Keratinocyte (primary cell): ENCODE measurements around the gene SYT12. TPM values are rescaled to one million over a fixed set of nuclear protein-coding genes. Genes with fewer than 3 reads are reported as not detected.

Experiments used
- DNase-seq: peaks from one replicate; pipeline ENCODE4 v3.0.0-alpha.2; 2011; ENCODE audit warnings: low read depth, missing footprints, low spot score
- FAIRE-seq: peaks from 2 replicates; lab custom pipeline; 2011; peaks lifted over from hg19 to GRCh38; lab: Jason Lieb, UNC
- H2AFZ ChIP-seq: 2 replicates; pipeline ENCODE4 v1.6.0; 2012; ENCODE audit warnings: low read length, control low read depth, inconsistent platforms; ENCODE audit not compliant: control insufficient read depth
- H3K27ac ChIP-seq: 2 replicates; pipeline ENCODE4 v1.5.1; 2011; ENCODE audit warnings: low read length; ENCODE audit not compliant: control insufficient read depth, insufficient read depth
- H3K27me3 ChIP-seq: 3 replicates; pipeline ENCODE4 v1.6.0; 2011; ENCODE audit warnings: low read length; ENCODE audit not compliant: control insufficient read depth, insufficient read depth; ENCODE audit errors: extremely low read depth
- H3K36me3 ChIP-seq, 2 experiments: 2 replicates in 1 of 2; 3 replicates in 1 of 2; pipeline ENCODE4 v1.5.1; 2011; ENCODE audit warnings: low read length in 2 of 2, mild to moderate bottlenecking in 1 of 2; ENCODE audit not compliant: control insufficient read depth in 2 of 2, insufficient read depth in 2 of 2; ENCODE audit errors: extremely low read depth in 1 of 2
- H3K4me1 ChIP-seq: 3 replicates; pipeline ENCODE4 v1.5.1; 2011; ENCODE audit warnings: low read length; ENCODE audit not compliant: control insufficient read depth, insufficient read depth; ENCODE audit errors: extremely low read depth
- H3K4me2 ChIP-seq: 3 replicates; pipeline ENCODE4 v1.6.0; 2011; ENCODE audit warnings: low read depth, low read length; ENCODE audit not compliant: control insufficient read depth, insufficient read depth; ENCODE audit errors: extremely low read depth
- H3K4me3 ChIP-seq, 3 experiments: fragments of 200-600 bp in 1 of 3; sonication (generic) in 1 of 3; 2 replicates in 2 of 3; 3 replicates in 1 of 3; pipeline ENCODE4 v1.5.1; 2011 to 2016; ENCODE audit warnings: low read length in 3 of 3, mild to moderate bottlenecking in 3 of 3, control low read depth in 2 of 3, inconsistent platforms in 1 of 3, low read depth in 1 of 3, mixed read lengths in 1 of 3, mixed run types in 1 of 3, moderate library complexity in 1 of 3; ENCODE audit not compliant: control insufficient read depth in 2 of 3, insufficient read depth in 2 of 3; ENCODE audit errors: extremely low read depth in 1 of 3
- H3K79me2 ChIP-seq: 2 replicates; pipeline ENCODE4 v1.6.0; 2012; ENCODE audit warnings: low read length; ENCODE audit not compliant: control insufficient read depth, insufficient read depth
- H3K9ac ChIP-seq: 3 replicates; pipeline ENCODE4 v1.6.0; 2011; ENCODE audit warnings: low read length; ENCODE audit not compliant: control insufficient read depth, insufficient read depth; ENCODE audit errors: extremely low read depth
- H3K9me1 ChIP-seq: 3 replicates; pipeline ENCODE4 v1.6.0; 2011; ENCODE audit warnings: low read length; ENCODE audit not compliant: control insufficient read depth, insufficient read depth; ENCODE audit errors: extremely low read depth
- H3K9me3 ChIP-seq: 2 replicates; pipeline ENCODE4 v1.5.1; 2012; ENCODE audit warnings: low read depth, low read length; ENCODE audit not compliant: control insufficient read depth
- H4K20me1 ChIP-seq: 3 replicates; pipeline ENCODE4 v1.6.0; 2011; ENCODE audit warnings: low read length; ENCODE audit not compliant: control insufficient read depth, insufficient read depth; ENCODE audit errors: extremely low read depth
- CTCF ChIP-seq, 3 experiments: IDR thresholded peaks in 1 of 3; conservative IDR thresholded peaks in 1 of 3; optimal IDR thresholded peaks in 1 of 3; 2 replicates in 2 of 3; 3 replicates in 1 of 3; pipeline versions ENCODE3 to v1.5.1; 2011; ENCODE audit warnings: low read length in 3 of 3, mild to moderate bottlenecking in 3 of 3, moderate library complexity in 2 of 3, control low read depth in 1 of 3, inconsistent platforms in 1 of 3; ENCODE audit not compliant: insufficient read depth in 2 of 3; ENCODE audit errors: extremely low read depth in 1 of 3
- EZH2 ChIP-seq: IDR thresholded peaks from one replicate; pipeline ENCODE4 v1.6.1; 2012; ENCODE audit warnings: inconsistent platforms, mild to moderate bottlenecking, low read length, moderate library complexity
- dilution Hi-C: fragments of 300-500 bp; cut with MboI; formaldehyde crosslinking; loops from one replicate; pipeline ENCODE4 v1.7.0; 2020; ENCODE audit warnings: low sequenced_read_pairs; ENCODE audit not compliant: extremely low pct_ligation_motif_present
- polyA plus RNA-seq, 5 experiments: library from polyadenylated mRNA; depleted of rRNA in 3 of 5; stranded (reverse) in 3 of 5; stranded (forward) in 1 of 5; unstranded in 1 of 5; fragments of >200 nt; gene quantifications; 1 replicate in 1 of 5; 2 replicates in 3 of 5; 3 replicates in 1 of 5; pipeline versions ENCODE4 v1.2.1 to v1.2.3, GENCODE V29; 2011 to 2012; ENCODE audit warnings: missing spikeins in 2 of 5, low read depth in 1 of 5, low replicate concordance in 1 of 5

The SYT12 gene
- polyA plus RNA-seq, 1 donor (not counting 4 experiments of a cell fraction or from before 2014, with no cell fraction given): 0.05 TPM

- no peaks in the 10 kb centered on the region for H3K9me3 ChIP-seq
- H3K4me1 ChIP-seq: peaks cover 37% of the 10 kb centered on the region
- no peaks in the 10 kb centered on the region for H4K20me1 ChIP-seq
- H2AFZ ChIP-seq: no peak overlapping the region
- no peak overlapping the region for H3K27ac ChIP-seq
- H3K27me3 ChIP-seq: peaks cover 26% of the 10 kb centered on the region
- DNase-seq: no peak
- H3K9me1 ChIP-seq: no peaks in the 10 kb centered on the region
- no peak for FAIRE-seq
- H3K79me2 ChIP-seq: no peaks in the 10 kb centered on the region
- no peaks in the 10 kb centered on the region for H3K36me3 ChIP-seq
- H3K4me3 ChIP-seq: no peak overlapping the region
- no peak overlapping the region for H3K9ac ChIP-seq
- H3K4me2 ChIP-seq: no peak overlapping the region
- dilution Hi-C loops: no loop called here
- TF ChIP-seq CTCF (optimal IDR thresholded peaks at IDR 0.05 in 1 of 3, IDR thresholded peaks at IDR 0.05 in 1 of 3, conservative IDR thresholded peaks at IDR 0.05 in 1 of 3; ENCODE audit: extremely low read depth in 1 of 3, insufficient read depth in 2 of 3, low read length in 3 of 3): no peak
Observed at GRCh38 chr11:67024410-67024809, 1.5 kb downstream of the SYT12 start.

GRCh38 chr11:67024966-67025365 is 2.0 kb downstream of the SYT12 start:
- Histone ChIP-seq H3K9me1 (no peaks in the 10 kb centered on the region), H3K27me3 (peaks cover 27% of the 10 kb centered on the region), H3K9ac (no peak overlapping the region), H3K4me2 (no peak overlapping the region), H3K9me3 (no peaks in the 10 kb centered on the region), H3K4me1 (peaks cover 37% of the 10 kb centered on the region), H3K27ac (no peak overlapping the region), H3K36me3 (no peaks in the 10 kb centered on the region), H3K79me2 (no peaks in the 10 kb centered on the region), H3K4me3 (no peak overlapping the region), H4K20me1 (no peaks in the 10 kb centered on the region), H2AFZ (no peak overlapping the region)
- dilution Hi-C loops: no loop called here
- no peak for FAIRE-seq
- DNase-seq: no peak
- TF ChIP-seq CTCF (optimal IDR thresholded peaks at IDR 0.05 in 1 of 3, IDR thresholded peaks at IDR 0.05 in 1 of 3, conservative IDR thresholded peaks at IDR 0.05 in 1 of 3; ENCODE audit: extremely low read depth in 1 of 3, insufficient read depth in 2 of 3, low read length in 3 of 3) (no peak), EZH2 (no peak)
